GM12892 (cell line): Measurements from ENCODE around the gene CSTPP1.

ENCODE experiments used
- DNase-seq: peaks from one replicate; pipeline ENCODE4 v3.0.0; 2011; ENCODE audit not compliant: insufficient read length
- FAIRE-seq: peaks from 2 replicates; lab custom pipeline; 2011; peaks lifted over from hg19 to GRCh38; lab: Jason Lieb, UNC
- POLR2A ChIP-seq: IDR thresholded peaks from 2 replicates; pipeline ENCODE4 v1.6.1; 2011; ENCODE audit warnings: low read depth, low read length, control low read depth
- POLR2AphosphoS5 ChIP-seq: IDR thresholded peaks from 2 replicates; pipeline ENCODE4 v1.6.1; 2011; ENCODE audit warnings: low read depth, low read length, control low read depth
- TAF1 ChIP-seq: IDR thresholded peaks from 2 replicates; pipeline ENCODE4 v1.6.1; 2011; ENCODE audit warnings: low read depth, mild to moderate bottlenecking, control low read depth, low read length, borderline replicate concordance

CSTPP1 gene

GRCh38 chr11:47099214-47099917 is 162.8 kb downstream of the CSTPP1 start:
- no peak for TF ChIP-seq POLR2AphosphoS5
- no peak for TF ChIP-seq TAF1
- TF ChIP-seq POLR2A, result no peak
- no peak for FAIRE-seq
- DNase-seq, result no peak

- no peak for DNase-seq
- TF ChIP-seq POLR2AphosphoS5 (no peak), POLR2A (no peak), TAF1 (no peak)
- FAIRE-seq, result no peak
Observed at GRCh38 chr11:47099918-47100315, 163.4 kb downstream of the CSTPP1 start.

- DNase-seq, result no peak
- no peak for FAIRE-seq
- no peak for TF ChIP-seq POLR2A
Observed at GRCh38 chr11:47101406-47101805, 164.8 kb downstream of the CSTPP1 start.

DNA sequence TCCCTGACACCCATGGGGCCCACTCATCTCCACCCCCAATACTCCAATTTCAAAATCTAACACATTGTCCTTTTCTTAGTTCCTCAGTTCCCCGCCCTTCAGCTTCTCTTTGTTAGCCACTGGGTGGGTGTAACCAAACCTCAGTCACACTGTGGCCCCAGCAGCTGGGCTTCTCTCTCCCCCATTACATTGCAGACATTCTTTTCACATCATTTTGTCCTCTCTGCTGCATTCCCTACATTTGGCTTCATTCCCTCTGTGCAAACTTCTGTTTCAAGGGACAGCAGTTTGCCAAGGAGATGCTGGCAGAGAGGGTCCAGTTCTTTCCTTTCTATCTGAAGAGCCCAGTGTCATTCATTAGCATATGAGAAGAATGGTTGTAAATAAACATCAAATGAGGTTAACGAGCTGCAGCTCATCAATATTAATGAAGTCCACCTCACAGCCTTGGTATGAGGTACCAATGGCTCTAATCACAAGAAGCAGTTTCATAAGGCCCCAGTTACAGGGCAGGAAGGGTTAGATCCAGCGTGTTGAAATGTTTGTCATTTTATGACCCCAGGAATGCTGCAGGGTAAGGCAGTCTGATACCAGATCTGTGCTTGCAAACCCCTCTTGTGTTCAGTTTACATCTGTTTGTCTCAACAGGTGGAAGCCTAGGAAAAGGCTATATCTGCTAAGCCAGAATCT is 167.8 kb downstream of the CSTPP1 start:
- FAIRE-seq, result no peak
- TF ChIP-seq POLR2AphosphoS5 (no peak), POLR2A (no peak)
- DNase-seq, result no peak

DNA sequence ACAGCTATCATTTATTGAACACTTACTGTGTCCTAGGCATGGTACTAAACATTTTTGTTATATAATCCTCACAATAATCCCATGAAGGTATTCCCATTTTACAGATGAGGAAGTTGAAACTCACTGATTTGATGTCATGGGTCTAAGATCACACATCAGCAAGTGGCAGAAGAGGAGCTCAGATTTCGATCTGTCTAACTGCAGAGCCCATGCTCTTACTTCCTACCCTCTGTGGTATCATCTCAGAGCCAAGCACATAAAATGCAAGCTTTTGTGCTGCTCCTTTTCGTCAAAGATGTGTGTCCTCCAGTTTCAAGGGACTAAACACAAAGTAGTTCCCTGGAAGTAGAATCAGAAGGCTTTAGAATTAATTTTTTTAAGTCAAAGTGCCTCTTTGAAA is 169.0 kb downstream of the CSTPP1 start:
- no peak for TF ChIP-seq POLR2A
- TF ChIP-seq TAF1, result no peak
- TF ChIP-seq POLR2AphosphoS5, result no peak
- FAIRE-seq (no peak), DNase-seq (no peak)

- FAIRE-seq (no peak), DNase-seq (no peak)
- no peak for TF ChIP-seq POLR2AphosphoS5
- no peak for TF ChIP-seq TAF1
- TF ChIP-seq POLR2A, result no peak
Observed at GRCh38 chr11:47105974-47106373, 169.4 kb downstream of the CSTPP1 start.

GRCh38 chr11:47106798-47107411 is 170.3 kb downstream of the CSTPP1 start:
- FAIRE-seq, result no peak
- DNase-seq, result no peak
- no peak for TF ChIP-seq POLR2A
- no peak for TF ChIP-seq TAF1
- TF ChIP-seq POLR2AphosphoS5, result no peak

DNA sequence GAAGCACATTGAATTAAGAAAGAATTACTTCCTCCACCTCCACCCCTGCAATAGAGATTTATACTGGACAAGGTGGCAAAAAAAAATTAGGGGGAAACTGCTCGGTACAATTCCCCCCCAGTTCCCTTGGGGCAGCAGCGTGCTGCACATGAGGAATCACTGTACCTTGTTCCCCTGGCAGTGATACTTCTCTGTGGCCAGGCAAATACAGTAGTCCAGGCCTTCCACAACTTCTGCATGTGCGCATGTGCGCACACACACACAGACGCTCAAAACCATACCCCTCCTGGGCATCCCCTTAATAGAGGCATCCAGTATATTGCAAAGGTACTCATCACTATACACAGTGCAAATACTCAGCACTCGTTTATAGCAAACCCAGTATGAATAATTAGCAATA is 171.2 kb downstream of the CSTPP1 start:
- FAIRE-seq (no peak), DNase-seq (no peak)
- no peak for TF ChIP-seq TAF1
- no peak for TF ChIP-seq POLR2AphosphoS5
- no peak for TF ChIP-seq POLR2A

- FAIRE-seq, result no peak
- no peak for DNase-seq
- TF ChIP-seq POLR2AphosphoS5, result no peak
- TF ChIP-seq POLR2A, result no peak
- no peak for TF ChIP-seq TAF1
Observed at GRCh38 chr11:47108214-47108613, 171.7 kb downstream of the CSTPP1 start.

DNA sequence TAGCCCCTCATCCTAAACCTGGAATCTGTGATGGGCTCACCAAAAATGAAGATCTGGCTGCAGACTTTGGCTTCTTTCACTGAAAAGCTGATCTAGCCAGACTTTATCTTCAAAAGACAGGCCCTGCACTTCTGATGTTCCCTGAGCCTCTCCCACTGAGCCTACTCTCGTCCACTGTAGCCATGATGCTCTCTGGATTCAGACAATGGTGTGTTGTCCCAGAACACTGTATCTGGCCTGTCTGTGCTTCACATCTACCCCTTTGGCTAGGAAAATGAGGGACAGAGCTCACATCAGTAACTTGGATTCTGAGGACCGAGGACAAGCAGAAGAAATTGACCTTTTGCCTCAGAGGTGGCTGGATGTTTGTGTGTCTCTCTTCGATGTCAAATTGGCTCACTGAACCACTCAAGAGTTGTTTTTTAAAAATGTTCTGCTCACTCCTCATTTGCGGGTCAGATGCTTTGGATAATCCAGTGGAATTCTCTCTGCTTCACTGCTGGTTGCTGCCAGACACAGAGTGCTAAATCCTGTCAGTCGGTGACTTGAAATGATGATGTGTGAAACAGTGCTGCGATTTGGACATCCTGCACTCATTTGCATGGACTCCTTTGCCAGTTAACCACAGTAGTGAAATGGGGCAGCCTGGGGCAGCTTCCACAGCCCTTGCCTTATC is 172.6 kb downstream of the CSTPP1 start:
- FAIRE-seq (peak; percentile 82), DNase-seq (no peak)
- TF ChIP-seq POLR2A (no peak), POLR2AphosphoS5 (no peak), TAF1 (no peak)

DNA sequence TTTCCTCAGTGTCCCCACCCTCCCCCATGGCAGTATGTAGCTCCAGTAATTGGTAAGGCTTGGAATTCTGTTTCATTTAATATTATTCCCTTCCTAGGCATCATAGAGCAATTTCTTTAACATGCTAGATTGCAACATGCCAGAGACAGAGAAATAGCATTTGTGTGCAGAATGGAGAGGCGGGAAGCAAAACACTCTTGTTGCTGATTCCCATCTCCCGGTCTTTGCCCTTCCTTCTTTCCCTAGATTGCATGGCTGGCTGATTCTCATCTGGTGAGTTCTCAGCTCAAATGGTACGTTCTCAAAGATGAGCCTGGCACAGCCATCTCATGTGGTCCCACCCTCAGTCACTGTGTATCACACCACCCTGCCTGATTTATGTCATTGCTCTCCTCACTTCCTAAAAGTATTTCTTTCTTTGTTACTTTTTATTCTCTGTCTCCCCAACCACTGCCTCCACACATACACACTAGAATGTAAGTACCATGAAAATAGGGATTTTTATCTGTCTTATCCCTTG is 173.2 kb downstream of the CSTPP1 start:
- TF ChIP-seq TAF1, result no peak
- no peak for TF ChIP-seq POLR2AphosphoS5
- TF ChIP-seq POLR2A, result no peak
- DNase-seq (no peak), FAIRE-seq (peak; percentile 14)
